MV-4-11 (cell line): ENCODE results near the gene AGL.
"Not testable (repeated sequence)": the region's sequence is repeated elsewhere in the genome, so short reads cannot be mapped to it uniquely, and the experiment has no call there.

Experiments used
- DNase-seq: peaks from one replicate; lab custom pipeline; 2025; lab: John Stamatoyannopoulos, UW

Gene AGL

GRCh38 chr1:99849744-99850458, at the start of gene AGL:
TSS of gene AGL (plus strand) at chr1:99850361. CDS start at chr1:99851043, 682 bp downstream.
- peak; percentile 55 for DNase-seq

GRCh38 chr1:99801584-99801983, 48.6 kb upstream of the AGL start:
- no peak for DNase-seq

GRCh38 chr1:99806882-99807281, 43.3 kb upstream of the AGL start:
- DNase-seq = no peak

GRCh38 chr1:99808391-99809115, 41.6 kb upstream of the AGL start:
- peak; percentile 68 for DNase-seq

GRCh38 chr1:99811075-99811474, 39.1 kb upstream of the AGL start:
- DNase-seq = no peak

GRCh38 chr1:99811747-99812146, 38.4 kb upstream of the AGL start:
- DNase-seq = no peak

GRCh38 chr1:99814373-99814900, 35.7 kb upstream of the AGL start:
- DNase-seq = no peak

- DNase-seq = no peak
Measured at GRCh38 chr1:99816656-99817055, 33.5 kb upstream of the AGL start.

GRCh38 chr1:99818063-99818699, 32.0 kb upstream of the AGL start:
- DNase-seq = peak; percentile 20

- peak; percentile 12 for DNase-seq
Measured at GRCh38 chr1:99820546-99820945, 29.6 kb upstream of the AGL start.

- DNase-seq = no peak
Measured at GRCh38 chr1:99825098-99825497, 25.1 kb upstream of the AGL start.

GRCh38 chr1:99825702-99826101, 24.5 kb upstream of the AGL start:
- no peak for DNase-seq

GRCh38 chr1:99827970-99828369, 22.2 kb upstream of the AGL start:
- no peak for DNase-seq

- DNase-seq = no peak
Measured at GRCh38 chr1:99829269-99829668, 20.9 kb upstream of the AGL start.

GRCh38 chr1:99833911-99834310, 16.2 kb upstream of the AGL start:
- peak; percentile 20 for DNase-seq

GRCh38 chr1:99836171-99837103, 13.7 kb upstream of the AGL start:
- DNase-seq = not testable (repeated sequence)

- not testable (repeated sequence) for DNase-seq
Measured at GRCh38 chr1:99840353-99840752, 9.8 kb upstream of the AGL start.

- DNase-seq = no peak
Measured at GRCh38 chr1:99843760-99844159, 6.4 kb upstream of the AGL start.

- not testable (repeated sequence) for DNase-seq
Measured at GRCh38 chr1:99845201-99845600, 5.0 kb upstream of the AGL start.

GRCh38 chr1:99849413-99849743, 783 bp upstream of the AGL start:
- no peak for DNase-seq

- no peak for DNase-seq
Measured at GRCh38 chr1:99850459-99851291, 514 bp downstream of the AGL start.
